CD4-positive, alpha-beta T cell treated with Interleukin-1 beta for 1 hour (primary cell): ENCODE results near the gene CHRM5.

Experiments
- DNase-seq, 2 donors: peaks; one replicate each; pipeline ENCODE4 v3.0.0-alpha.2; 2020 to 2022

CHRM5 gene

GRCh38 chr15:34102175-34102925, 134.1 kb downstream of the CHRM5 start:
- no peak for DNase-seq

GRCh38 chr15:34106423-34106822, 138.1 kb downstream of the CHRM5 start:
- DNase-seq = no peak

- DNase-seq = no peak
These were observed 139.0 kb downstream of the CHRM5 start for GRCh38 chr15:34107315-34107714.

GRCh38 chr15:34109797-34110663, 141.7 kb downstream of the CHRM5 start:
- peak in 1 of 2 donors; percentile 34 for DNase-seq

- no peak for DNase-seq
These were observed 143.2 kb downstream of the CHRM5 start for GRCh38 chr15:34111488-34111887.

GRCh38 chr15:34114215-34114614, 145.9 kb downstream of the CHRM5 start:
- DNase-seq = no peak

GRCh38 chr15:34114739-34115138, 146.4 kb downstream of the CHRM5 start:
- DNase-seq = no peak

- no peak for DNase-seq
These were observed 148.3 kb downstream of the CHRM5 start for GRCh38 chr15:34116620-34117019.
